SK-N-SH (cell line): ENCODE data around the gene ATP8B1. TPM values are rescaled to one million over a fixed set of nuclear protein-coding genes. Genes with fewer than 3 reads are reported as not detected.

Experiments used
- CTCF ChIA-PET: fragments of 300-600, 350-600 bp; formaldehyde crosslinking; extraction: SDS; loops from one replicate; lab custom pipeline; 2021; lab: Yijun Ruan, JAX
- POLR2A ChIA-PET: fragments of 350-600 bp; sonication (Branson Sonifier 250); formaldehyde crosslinking; extraction: SDS; loops from one replicate; lab custom pipeline; 2020; ENCODE audit warnings: antibody characterized with exemption, inconsistent platforms; lab: Yijun Ruan, JAX
- DNase-seq: peaks from one replicate; pipeline ENCODE4 v3.0.0; 2012
- H2AFZ ChIP-seq: fragments of 200-600 bp; sonication (generic); 2 replicates; pipeline ENCODE4 v1.8.1; 2016; ENCODE audit warnings: antibody characterized with exemption, mild to moderate bottlenecking, low read depth
- H3F3A ChIP-seq: fragments of 200-600 bp; sonication (generic); replicated peaks from 2 replicates; pipeline ENCODE3; 2016; ENCODE audit warnings: antibody characterized with exemption, mild to moderate bottlenecking; ENCODE audit not compliant: insufficient read depth
- H3K27ac ChIP-seq, 2 experiments: fragments of 200-500 bp in 1 of 2; fragments of 200-600 bp in 1 of 2; sonication (Bioruptor generic) in 1 of 2; sonication (generic), shearing (Covaris generic) in 1 of 2; 2 replicates each; pipeline versions ENCODE4 v1.5.1 to v1.6.1; 2014 to 2016; ENCODE audit warnings: low read depth in 2 of 2, inconsistent platforms in 1 of 2, low read length in 1 of 2, mild to moderate bottlenecking in 1 of 2, mixed read lengths in 1 of 2
- H3K27me3 ChIP-seq: fragments of 200-600 bp; sonication (generic), shearing (Covaris generic); 2 replicates; pipeline ENCODE4 v1.6.1; 2016; ENCODE audit warnings: mixed run types; ENCODE audit not compliant: insufficient read depth
- H3K36me3 ChIP-seq, 2 experiments: fragments of 200-500 bp in 1 of 2; fragments of 200-600 bp in 1 of 2; sonication (Bioruptor generic) in 1 of 2; sonication (generic) in 1 of 2; replicated peaks in 1 of 2; 2 replicates each; pipeline versions ENCODE3 to v1.5.1; 2014 to 2016; ENCODE audit warnings: low read length in 1 of 2, mild to moderate bottlenecking in 1 of 2; ENCODE audit not compliant: insufficient read depth in 2 of 2, control insufficient read depth in 1 of 2
- H3K4me1 ChIP-seq, 2 experiments: fragments of 200-500 bp in 1 of 2; fragments of 200-600 bp in 1 of 2; sonication (Bioruptor generic) in 1 of 2; sonication (generic), shearing (Covaris generic) in 1 of 2; 2 replicates each; pipeline versions ENCODE4 v1.5.1 to v1.6.1; 2014 to 2016; ENCODE audit warnings: low read depth in 1 of 2, low read length in 1 of 2, mixed run types in 1 of 2; ENCODE audit not compliant: insufficient read depth in 2 of 2, control insufficient read depth in 1 of 2
- H3K4me2 ChIP-seq: fragments of 200-600 bp; sonication (generic), shearing (Covaris generic); 2 replicates; pipeline ENCODE4 v1.6.1; 2017; ENCODE audit warnings: mixed run types
- H3K4me3 ChIP-seq, 2 experiments: fragments of 200-500 bp in 1 of 2; fragments of 200-600 bp in 1 of 2; sonication (Bioruptor generic) in 1 of 2; sonication (generic), shearing (Covaris generic) in 1 of 2; 2 replicates each; pipeline versions ENCODE4 v1.5.1 to v1.8.1; 2014 to 2016; ENCODE audit warnings: low read depth in 2 of 2, inconsistent platforms in 1 of 2, low read length in 1 of 2, mild to moderate bottlenecking in 1 of 2, mixed read lengths in 1 of 2, moderate library complexity in 1 of 2
- H3K79me2 ChIP-seq: fragments of 200-600 bp; sonication (generic); 2 replicates; pipeline ENCODE4 v1.8.1; 2017; ENCODE audit warnings: mild to moderate bottlenecking; ENCODE audit not compliant: insufficient read depth
- H3K9ac ChIP-seq: fragments of 200-600 bp; sonication (generic); 2 replicates; pipeline ENCODE4 v1.6.1; 2017; ENCODE audit warnings: mixed run types
- H3K9me2 ChIP-seq: fragments of 200-600 bp; sonication (generic); 2 replicates; pipeline ENCODE4 v1.6.1; 2017; ENCODE audit warnings: mixed run types
- H3K9me3 ChIP-seq: fragments of 200-600 bp; sonication (generic); 2 replicates; pipeline ENCODE4 v1.6.1; 2017; ENCODE audit warnings: mixed run types, mild to moderate bottlenecking, moderate library complexity
- H4K20me1 ChIP-seq: fragments of 200-600 bp; sonication (generic); 2 replicates; pipeline ENCODE4 v1.6.1; 2017; ENCODE audit warnings: mild to moderate bottlenecking, mixed run types; ENCODE audit not compliant: insufficient read depth
- FOXM1 ChIP-seq: IDR thresholded peaks from 2 replicates; pipeline ENCODE4 v1.4.0; 2012; ENCODE audit warnings: low read depth, mild to moderate bottlenecking
- GATA2 ChIP-seq: sonication (generic); formaldehyde crosslinking; IDR thresholded peaks from 2 replicates; pipeline ENCODE4 v1.5.0; 2020; ENCODE audit warnings: mild to moderate bottlenecking, missing genetic modification reagents
- MXI1 ChIP-seq: IDR thresholded peaks from 2 replicates; pipeline ENCODE4 v1.6.1; 2012; ENCODE audit warnings: mild to moderate bottlenecking, low read depth, low read length, improper control_type of control experiment
- NFIC ChIP-seq: IDR thresholded peaks from 2 replicates; pipeline ENCODE4 v1.4.0; 2012; ENCODE audit warnings: borderline replicate concordance
- NRF1 ChIP-seq: IDR thresholded peaks from 2 replicates; pipeline ENCODE4 v1.6.1; 2012; ENCODE audit warnings: low read depth, mild to moderate bottlenecking, low read length
- POLR2AphosphoS5 ChIP-seq: IDR thresholded peaks from 2 replicates; pipeline ENCODE4 v1.6.1; 2012; ENCODE audit warnings: low read depth, low read length
- RAD21 ChIP-seq: IDR thresholded peaks from 2 replicates; pipeline ENCODE4 v1.6.1; 2012; ENCODE audit warnings: mild to moderate bottlenecking, low read length
- RCOR1 ChIP-seq: fragments of 150-350 bp; IDR thresholded peaks from 2 replicates; pipeline ENCODE4 v1.6.1; 2017; ENCODE audit warnings: antibody characterized with exemption, low read length
- RXRA ChIP-seq: IDR thresholded peaks from 2 replicates; pipeline ENCODE4 v1.4.0; 2012; ENCODE audit warnings: low read depth, mild to moderate bottlenecking, borderline replicate concordance
- SIN3A ChIP-seq: IDR thresholded peaks from 2 replicates; pipeline ENCODE4 v1.6.1; 2012; ENCODE audit warnings: low read depth, mild to moderate bottlenecking, low read length, moderate library complexity, borderline replicate concordance
- TAF1 ChIP-seq: IDR thresholded peaks from 2 replicates; pipeline ENCODE4 v1.6.1; 2012; ENCODE audit warnings: low read depth, mild to moderate bottlenecking, low read length, moderate library complexity, borderline replicate concordance
- TCF12 ChIP-seq: IDR thresholded peaks from 2 replicates; pipeline ENCODE4 v1.4.0; 2012
- WGBS: methylation state at CpG from one replicate; pipeline ENCODE4 v1.1.6; 2017; ENCODE audit warnings: low lambda C conversion rate; 5-methylcytosine and 5-hydroxymethylcytosine counted together
- polyA plus RNA-seq, 3 experiments: library from polyadenylated mRNA; depleted of rRNA; stranded (reverse); fragments of >200 nt; gene quantifications; 2 replicates each; pipeline ENCODE4 v1.2.3, GENCODE V29; 2012
- TF ChIP-seq, protein P1 (sequence below): IDR thresholded peaks from 2 replicates; pipeline ENCODE4 v1.6.1; 2012; ENCODE audit warnings: mild to moderate bottlenecking, low read depth, low read length, moderate library complexity
- TF ChIP-seq, protein P2 (sequence below): IDR thresholded peaks from 2 replicates; pipeline ENCODE4 v1.4.0; 2012; ENCODE audit warnings: low read depth, borderline replicate concordance

The ATP8B1 gene
- polyA plus RNA-seq, 1 of the 3 experiments (the other 2 are of a cell fraction) = 43.8 TPM

DNA sequence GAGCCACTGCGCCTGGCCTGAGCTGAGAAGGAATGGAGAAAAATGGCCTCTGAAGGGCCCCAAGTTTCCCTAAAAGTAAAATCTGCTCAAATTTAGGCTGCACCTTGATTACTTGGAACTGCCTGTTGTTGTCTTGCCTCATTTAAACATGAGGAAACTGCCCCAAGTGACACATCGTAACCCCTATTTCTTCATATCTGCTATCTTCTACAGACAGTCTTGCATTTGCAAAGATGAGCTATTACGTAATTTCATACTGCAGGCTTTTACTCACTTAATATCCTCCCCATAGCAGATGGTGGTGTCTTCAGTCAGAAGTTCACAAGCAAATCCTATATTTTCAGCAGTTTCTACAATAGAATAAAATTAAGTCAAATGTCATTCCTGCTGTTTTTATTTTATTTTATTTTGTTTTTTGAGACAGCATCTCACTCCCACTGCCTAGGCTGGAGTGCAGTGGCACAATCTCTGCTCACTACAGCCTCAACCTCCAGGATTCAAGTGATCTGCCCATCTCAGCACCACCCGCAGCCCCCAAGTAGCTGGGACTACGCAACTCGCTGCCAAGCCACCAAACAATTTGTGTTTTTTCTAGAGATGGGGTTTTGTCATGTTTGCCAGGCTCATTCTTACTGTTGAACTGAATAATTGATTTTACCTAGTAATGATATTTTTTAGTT, 136.2 kb downstream of the ATP8B1 start:
- Histone ChIP-seq H3K9me2 (no peaks in the 10 kb centered on the region), H4K20me1 (no peaks in the 10 kb centered on the region), H3F3A (peaks cover 25% of the 10 kb centered on the region), H3K9ac (no peak overlapping the region), H3K79me2 (peaks cover 92% of the 10 kb centered on the region), H3K4me2 (no peak overlapping the region), H3K27me3 (no peaks in the 10 kb centered on the region), H2AFZ (no peak overlapping the region), H3K4me3 (no peak overlapping the region), H3K9me3 (no peaks in the 10 kb centered on the region), H3K36me3 (peaks cover 20 to 90% of the 10 kb centered on the region in 2 experiments), H3K27ac (no peak overlapping the region), H3K4me1 (peaks cover 0 to 3% of the 10 kb centered on the region in 2 experiments; a peak in 2 of 4 replicates)
- DNase-seq = no peak
- TF ChIP-seq NRF1 = no peak
- no peak for TF ChIP-seq FOXM1
- no peak for TF ChIP-seq SIN3A
- TF ChIP-seq, protein P1, sequence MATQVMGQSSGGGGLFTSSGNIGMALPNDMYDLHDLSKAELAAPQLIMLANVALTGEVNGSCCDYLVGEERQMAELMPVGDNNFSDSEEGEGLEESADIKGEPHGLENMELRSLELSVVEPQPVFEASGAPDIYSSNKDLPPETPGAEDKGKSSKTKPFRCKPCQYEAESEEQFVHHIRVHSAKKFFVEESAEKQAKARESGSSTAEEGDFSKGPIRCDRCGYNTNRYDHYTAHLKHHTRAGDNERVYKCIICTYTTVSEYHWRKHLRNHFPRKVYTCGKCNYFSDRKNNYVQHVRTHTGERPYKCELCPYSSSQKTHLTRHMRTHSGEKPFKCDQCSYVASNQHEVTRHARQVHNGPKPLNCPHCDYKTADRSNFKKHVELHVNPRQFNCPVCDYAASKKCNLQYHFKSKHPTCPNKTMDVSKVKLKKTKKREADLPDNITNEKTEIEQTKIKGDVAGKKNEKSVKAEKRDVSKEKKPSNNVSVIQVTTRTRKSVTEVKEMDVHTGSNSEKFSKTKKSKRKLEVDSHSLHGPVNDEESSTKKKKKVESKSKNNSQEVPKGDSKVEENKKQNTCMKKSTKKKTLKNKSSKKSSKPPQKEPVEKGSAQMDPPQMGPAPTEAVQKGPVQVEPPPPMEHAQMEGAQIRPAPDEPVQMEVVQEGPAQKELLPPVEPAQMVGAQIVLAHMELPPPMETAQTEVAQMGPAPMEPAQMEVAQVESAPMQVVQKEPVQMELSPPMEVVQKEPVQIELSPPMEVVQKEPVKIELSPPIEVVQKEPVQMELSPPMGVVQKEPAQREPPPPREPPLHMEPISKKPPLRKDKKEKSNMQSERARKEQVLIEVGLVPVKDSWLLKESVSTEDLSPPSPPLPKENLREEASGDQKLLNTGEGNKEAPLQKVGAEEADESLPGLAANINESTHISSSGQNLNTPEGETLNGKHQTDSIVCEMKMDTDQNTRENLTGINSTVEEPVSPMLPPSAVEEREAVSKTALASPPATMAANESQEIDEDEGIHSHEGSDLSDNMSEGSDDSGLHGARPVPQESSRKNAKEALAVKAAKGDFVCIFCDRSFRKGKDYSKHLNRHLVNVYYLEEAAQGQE = no peak
- TF ChIP-seq, protein P2, sequence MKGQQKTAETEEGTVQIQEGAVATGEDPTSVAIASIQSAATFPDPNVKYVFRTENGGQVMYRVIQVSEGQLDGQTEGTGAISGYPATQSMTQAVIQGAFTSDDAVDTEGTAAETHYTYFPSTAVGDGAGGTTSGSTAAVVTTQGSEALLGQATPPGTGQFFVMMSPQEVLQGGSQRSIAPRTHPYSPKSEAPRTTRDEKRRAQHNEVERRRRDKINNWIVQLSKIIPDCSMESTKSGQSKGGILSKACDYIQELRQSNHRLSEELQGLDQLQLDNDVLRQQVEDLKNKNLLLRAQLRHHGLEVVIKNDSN = no peak
- TF ChIP-seq MXI1 = no peak
- TF ChIP-seq RCOR1 = no peak
- TF ChIP-seq POLR2AphosphoS5 = no peak
- TF ChIP-seq RAD21 = no peak
- TF ChIP-seq TCF12 = no peak
- TF ChIP-seq RXRA = no peak
- no peak for TF ChIP-seq NFIC
- TF ChIP-seq GATA2 (CRISPR knock-in tag) = no peak
- no peak for TF ChIP-seq TAF1
- ChIA-PET CTCF (no interaction called here), POLR2A (no interaction called here)
- WGBS = 84% methylated on average over 6 of the region's 6 CpGs
